ENCODE measurements around the gene MCTP2.
"Not testable (repeated sequence)": the region's sequence is repeated elsewhere in the genome, so short reads cannot be mapped to it uniquely, and the experiment has no call there.

GRCh38 chr15:94257776-94258175, 26.4 kb downstream of the MCTP2 start:
- TF ChIP-seq EZH2phosphoT487 (conservative IDR thresholded peaks at IDR 0.05; ENCODE audit: low read length); CTCF (IDR thresholded peaks at IDR 0.05; ENCODE audit: insufficient read depth, low read length, poor library complexity, severe bottlenecking): not testable (repeated sequence)
